ENCODE measurements around the gene PLA1A.

GRCh38 chr3:119595639-119596334 lies 1.9 kb upstream of the PLA1A start:
- TF ChIP-seq CTCF (IDR thresholded peaks at IDR 0.05) (no peak), POLR2A (IDR thresholded peaks at IDR 0.05) (no peak)
